Iris pigment epithelial cell (primary cell): ENCODE data around the gene BMS1.
"Not testable (repeated sequence)": the region's sequence is repeated elsewhere in the genome, so short reads cannot be mapped to it uniquely, and the experiment has no call there.

ENCODE experiments used
- DNase-seq: peaks from one replicate; pipeline ENCODE4 v3.0.0-alpha.2; 2011; ENCODE audit warnings: low read depth

BMS1 gene, protein sequence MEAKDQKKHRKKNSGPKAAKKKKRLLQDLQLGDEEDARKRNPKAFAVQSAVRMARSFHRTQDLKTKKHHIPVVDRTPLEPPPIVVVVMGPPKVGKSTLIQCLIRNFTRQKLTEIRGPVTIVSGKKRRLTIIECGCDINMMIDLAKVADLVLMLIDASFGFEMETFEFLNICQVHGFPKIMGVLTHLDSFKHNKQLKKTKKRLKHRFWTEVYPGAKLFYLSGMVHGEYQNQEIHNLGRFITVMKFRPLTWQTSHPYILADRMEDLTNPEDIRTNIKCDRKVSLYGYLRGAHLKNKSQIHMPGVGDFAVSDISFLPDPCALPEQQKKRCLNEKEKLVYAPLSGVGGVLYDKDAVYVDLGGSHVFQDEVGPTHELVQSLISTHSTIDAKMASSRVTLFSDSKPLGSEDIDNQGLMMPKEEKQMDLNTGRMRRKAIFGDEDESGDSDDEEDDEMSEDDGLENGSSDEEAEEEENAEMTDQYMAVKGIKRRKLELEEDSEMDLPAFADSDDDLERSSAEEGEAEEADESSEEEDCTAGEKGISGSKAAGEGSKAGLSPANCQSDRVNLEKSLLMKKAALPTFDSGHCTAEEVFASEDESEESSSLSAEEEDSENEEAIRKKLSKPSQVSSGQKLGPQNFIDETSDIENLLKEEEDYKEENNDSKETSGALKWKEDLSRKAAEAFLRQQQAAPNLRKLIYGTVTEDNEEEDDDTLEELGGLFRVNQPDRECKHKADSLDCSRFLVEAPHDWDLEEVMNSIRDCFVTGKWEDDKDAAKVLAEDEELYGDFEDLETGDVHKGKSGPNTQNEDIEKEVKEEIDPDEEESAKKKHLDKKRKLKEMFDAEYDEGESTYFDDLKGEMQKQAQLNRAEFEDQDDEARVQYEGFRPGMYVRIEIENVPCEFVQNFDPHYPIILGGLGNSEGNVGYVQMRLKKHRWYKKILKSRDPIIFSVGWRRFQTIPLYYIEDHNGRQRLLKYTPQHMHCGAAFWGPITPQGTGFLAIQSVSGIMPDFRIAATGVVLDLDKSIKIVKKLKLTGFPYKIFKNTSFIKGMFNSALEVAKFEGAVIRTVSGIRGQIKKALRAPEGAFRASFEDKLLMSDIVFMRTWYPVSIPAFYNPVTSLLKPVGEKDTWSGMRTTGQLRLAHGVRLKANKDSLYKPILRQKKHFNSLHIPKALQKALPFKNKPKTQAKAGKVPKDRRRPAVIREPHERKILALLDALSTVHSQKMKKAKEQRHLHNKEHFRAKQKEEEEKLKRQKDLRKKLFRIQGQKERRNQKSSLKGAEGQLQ

DNA sequence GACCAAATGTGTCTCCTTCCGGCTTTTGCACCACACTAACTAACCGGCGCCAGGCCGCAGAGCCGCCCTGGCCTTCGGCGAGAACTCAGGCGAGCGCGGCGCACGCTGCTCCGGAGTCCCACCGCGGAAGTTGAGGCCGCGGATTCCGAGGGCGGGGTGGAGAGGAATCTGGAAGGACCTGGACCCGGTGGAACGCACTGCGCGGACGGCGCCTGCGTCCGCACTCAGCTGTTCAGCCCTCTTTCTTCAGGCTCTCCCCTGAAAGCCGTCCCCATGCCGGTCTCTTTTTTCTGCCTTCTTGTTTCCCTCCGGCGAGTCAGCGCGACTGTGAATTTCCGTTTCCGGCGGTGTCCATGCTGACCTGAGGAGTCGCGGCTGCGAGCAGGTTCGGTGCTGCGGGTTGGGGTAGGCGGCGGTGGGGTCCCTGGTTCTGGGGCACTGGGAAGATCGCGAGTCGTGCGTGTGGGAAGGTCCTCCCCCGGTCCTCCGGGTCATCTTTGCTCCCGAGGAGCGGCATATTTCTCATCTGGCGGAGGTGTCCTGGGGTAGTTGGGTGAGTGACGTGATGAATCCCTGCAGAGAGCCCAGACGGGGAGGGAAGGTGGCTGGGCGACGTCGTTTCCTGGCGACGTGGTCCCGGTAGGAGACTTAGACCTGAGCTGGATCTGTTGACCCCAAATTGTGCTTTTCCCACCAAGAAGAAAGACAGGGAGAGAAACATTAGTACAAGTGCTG lies at the start of gene BMS1:
Gene BMS1 (plus strand): TSS at position 350 of the 735 bp plus-strand sequence. CDS start 1,600 bp downstream, outside the sequence.
- DNase-seq = peak; percentile 96

DNA sequence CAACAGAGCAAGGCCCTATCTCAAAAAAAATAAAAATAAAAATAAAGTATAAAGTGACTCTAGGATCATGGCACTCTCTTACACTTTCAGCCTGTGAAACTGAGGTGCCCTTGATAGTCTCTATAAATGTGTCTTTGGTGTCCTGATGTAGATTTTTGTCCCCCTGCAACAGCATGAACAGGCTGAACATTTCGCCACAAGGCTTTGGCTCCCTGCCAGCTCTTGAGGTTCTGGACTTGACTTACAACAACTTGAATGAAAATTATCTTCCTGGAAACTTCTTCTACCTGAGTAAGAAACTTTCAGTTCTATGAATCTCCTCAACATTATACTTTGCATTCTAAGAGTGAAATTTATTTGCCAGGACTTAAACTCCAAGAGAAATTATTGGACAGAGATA lies 48.1 kb upstream of the BMS1 start:
- no peak for DNase-seq

GRCh38 chr10:42738679-42739078 lies 43.9 kb upstream of the BMS1 start:
- no peak for DNase-seq

DNA sequence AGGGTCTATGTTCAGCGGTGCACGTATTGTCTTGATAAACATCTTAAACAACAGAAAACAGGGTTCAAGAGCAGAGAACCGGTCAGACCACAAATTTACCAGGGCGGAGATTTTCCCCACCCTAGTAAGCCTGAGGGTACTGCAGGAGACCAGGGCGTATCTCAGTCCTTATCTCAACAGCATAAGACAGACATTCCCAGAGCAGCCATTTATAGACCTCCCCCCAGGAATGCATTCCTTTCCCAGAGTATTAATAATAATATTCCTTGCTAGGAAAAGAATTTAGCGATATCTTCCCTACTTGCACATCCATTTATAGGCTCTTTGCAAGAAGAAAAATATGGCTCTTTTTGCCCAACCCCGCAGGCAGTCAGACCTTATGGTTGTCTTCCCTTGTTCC lies 41.1 kb upstream of the BMS1 start:
- DNase-seq = not testable (repeated sequence)

DNA sequence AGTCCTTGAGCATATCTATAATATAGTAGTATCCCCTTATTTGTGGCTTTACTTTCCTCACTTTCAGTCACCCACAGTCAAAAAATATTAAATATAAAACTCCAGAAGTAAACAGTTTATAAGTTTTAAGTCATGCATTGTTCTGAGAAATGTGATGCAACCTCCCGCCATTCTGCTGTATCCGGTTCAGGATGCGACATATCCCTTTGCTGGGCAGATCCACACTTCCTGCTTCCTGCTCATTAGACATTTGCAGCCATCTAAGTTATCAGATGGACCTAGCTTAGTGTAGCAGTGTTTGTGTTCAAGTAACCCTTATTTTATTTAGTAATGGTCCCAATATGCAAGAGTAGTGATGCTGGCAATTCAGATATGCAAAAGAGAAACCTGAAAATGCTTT lies 38.9 kb upstream of the BMS1 start:
- DNase-seq = no peak

DNA sequence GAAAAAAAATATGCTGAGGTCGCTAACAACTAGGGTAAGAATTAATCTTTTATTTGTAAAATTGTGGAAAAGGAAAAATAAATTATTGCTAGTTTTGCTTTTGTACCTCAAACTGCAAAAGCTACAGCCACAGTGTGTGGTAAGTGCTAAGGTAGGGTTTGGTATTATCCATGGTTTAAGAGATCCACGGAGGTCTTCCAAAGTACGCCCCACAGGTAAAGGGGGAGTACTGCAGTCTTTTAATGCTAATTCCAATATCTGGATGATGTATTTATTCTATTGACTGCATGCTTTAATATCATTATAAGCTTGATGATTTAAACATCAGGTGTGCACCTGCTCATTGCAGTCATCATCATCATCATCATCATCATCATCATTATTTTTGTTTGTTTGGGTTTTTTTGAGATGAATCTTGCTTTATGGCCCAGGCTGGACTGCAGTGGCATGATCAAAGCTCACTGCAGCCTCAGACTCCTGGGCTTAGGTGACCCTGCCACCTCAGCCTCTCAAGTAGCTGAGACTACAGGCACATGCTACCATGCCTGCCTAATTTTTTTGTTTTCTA lies 38.4 kb upstream of the BMS1 start:
- no peak for DNase-seq

GRCh38 chr10:42753126-42753506 lies 29.5 kb upstream of the BMS1 start:
- peak; percentile 75 for DNase-seq

GRCh38 chr10:42753507-42754154 lies 29.0 kb upstream of the BMS1 start:
- DNase-seq = no peak

GRCh38 chr10:42754155-42755027 lies 28.2 kb upstream of the BMS1 start:
- DNase-seq = peak; percentile 25

DNA sequence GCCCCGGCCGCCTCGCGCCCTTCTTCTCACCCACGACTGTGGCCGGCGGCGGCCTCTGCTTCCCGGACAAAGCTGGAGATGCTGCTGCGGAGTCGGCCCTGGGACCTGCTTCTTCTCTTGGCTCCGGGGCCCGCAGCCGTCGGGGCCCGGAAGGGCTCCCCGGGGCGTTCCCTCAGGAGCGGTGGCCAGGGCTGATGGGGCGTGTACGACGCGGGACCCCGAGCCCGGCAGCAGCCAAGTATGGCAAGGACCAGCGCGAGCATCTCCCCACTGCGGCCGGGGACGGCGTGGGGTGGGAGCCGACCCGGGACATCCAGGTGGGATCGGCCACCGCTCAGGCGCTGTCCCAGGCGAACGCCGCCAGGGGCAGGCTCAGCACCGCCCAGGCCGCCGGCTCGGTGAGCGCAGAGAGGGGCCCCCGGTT lies 27.6 kb upstream of the BMS1 start:
- no peak for DNase-seq

DNA sequence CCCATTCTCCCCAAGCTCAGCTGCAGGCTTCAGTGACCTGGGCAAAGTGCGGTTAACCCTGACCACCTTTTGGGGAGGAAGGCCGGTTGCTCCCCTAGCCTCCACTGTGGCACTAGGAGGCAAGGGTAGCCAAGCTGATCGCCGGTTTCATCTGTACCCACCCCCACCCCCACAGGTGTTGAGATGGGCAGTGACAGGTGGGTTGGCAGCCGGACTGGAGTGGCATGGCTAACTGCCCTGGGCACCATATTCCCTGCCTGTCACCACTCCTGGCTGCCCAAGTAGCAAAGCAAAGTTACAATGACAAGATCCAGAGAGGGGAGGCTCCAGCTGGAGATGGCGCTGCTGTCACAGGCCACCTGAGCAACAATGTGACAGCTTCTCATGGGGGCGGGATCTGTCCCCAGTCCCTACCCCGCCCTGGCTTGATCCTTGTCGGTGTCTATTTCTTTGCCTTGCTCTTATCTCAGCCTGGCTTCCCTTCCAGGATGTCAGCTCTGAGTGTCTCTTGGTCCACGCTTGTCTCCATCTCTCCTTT lies 27.0 kb upstream of the BMS1 start:
- no peak for DNase-seq

GRCh38 chr10:42767906-42768305 lies 14.7 kb upstream of the BMS1 start:
- no peak for DNase-seq

- no peak for DNase-seq
Observed at GRCh38 chr10:42768581-42769152, 13.9 kb upstream of the BMS1 start.

- DNase-seq = no peak
Observed at GRCh38 chr10:42769173-42769572, 13.4 kb upstream of the BMS1 start.

- DNase-seq = no peak
Observed at GRCh38 chr10:42769673-42770072, 12.9 kb upstream of the BMS1 start.

GRCh38 chr10:42776681-42777080 lies 5.9 kb upstream of the BMS1 start:
- no peak for DNase-seq

GRCh38 chr10:42780456-42780855 lies 2.1 kb upstream of the BMS1 start:
- DNase-seq = no peak

DNA sequence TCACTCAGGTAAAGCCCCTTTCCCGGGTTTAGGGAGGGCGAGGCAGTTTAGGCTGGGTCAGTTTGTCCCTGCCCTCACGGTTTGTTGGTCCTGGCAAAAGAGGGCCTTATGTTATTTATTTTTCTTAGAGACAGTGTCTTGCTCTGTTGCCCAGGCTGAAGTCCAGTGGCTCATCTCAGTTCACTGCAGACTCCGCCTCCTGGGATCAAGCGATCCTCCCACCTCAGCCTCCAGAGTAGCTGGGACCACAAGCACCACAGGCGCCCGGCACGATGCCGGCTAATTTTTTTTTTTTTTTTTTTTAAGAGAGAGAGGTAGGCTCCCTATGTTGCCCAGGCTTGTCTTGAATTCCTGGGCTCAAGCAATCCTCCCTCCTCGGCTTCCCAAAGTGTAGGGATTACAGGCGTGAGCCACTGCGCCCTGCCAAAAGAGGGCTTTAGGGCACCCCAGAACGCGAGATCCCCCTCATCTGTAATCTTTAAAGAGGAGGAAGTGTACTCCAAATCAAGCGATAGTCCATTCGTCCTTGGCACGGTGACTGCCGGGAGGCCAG lies 626 bp upstream of the BMS1 start:
- DNase-seq = no peak

DNA sequence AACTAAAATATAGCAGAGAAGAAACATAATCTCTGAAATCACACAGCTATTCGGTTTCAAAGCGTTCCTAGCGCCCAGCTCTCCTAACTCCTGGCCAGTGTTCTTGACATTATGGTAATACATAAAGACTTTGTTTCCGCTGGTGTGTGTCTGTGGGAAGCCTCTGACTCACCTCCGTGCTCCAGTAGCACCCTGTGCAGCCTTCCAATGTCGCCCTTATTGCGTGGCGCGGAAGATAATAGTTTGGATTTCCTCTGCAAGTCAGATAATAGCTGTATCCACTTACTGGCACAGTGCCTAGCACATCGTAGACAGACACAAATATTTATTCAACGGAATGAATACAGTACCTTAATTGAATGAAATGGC lies 570 bp downstream of the BMS1 start:
- DNase-seq = peak; percentile 87
